Mucosa of stomach (tissue), 1 donor: Measurements from ENCODE around the gene ITM2A.

Source experiments
- H3K27me3 ChIP-seq: one replicate; pipeline ENCODE4 v1.7.0; 2013; ENCODE audit warnings: mild to moderate bottlenecking, low read length; ENCODE audit not compliant: control insufficient read depth, insufficient read depth
- H3K36me3 ChIP-seq: one replicate; pipeline ENCODE4 v1.7.0; 2013; ENCODE audit warnings: low read length; ENCODE audit not compliant: control insufficient read depth, insufficient read depth
- H3K4me1 ChIP-seq: one replicate; pipeline ENCODE4 v1.7.0; 2013; ENCODE audit warnings: mild to moderate bottlenecking, low read length; ENCODE audit not compliant: control insufficient read depth, insufficient read depth
- H3K4me3 ChIP-seq: one replicate; pipeline ENCODE4 v1.7.0; 2013; ENCODE audit warnings: low read length
- H3K9ac ChIP-seq: one replicate; pipeline ENCODE4 v1.7.0; 2013; ENCODE audit warnings: mild to moderate bottlenecking, low read length, moderate library complexity
- H3K9me3 ChIP-seq: one replicate; pipeline ENCODE4 v1.7.0; 2013; ENCODE audit warnings: mild to moderate bottlenecking, low read length, moderate library complexity; ENCODE audit not compliant: control insufficient read depth
- donor health status: Pancreatic carcinoma.

The ITM2A gene

DNA sequence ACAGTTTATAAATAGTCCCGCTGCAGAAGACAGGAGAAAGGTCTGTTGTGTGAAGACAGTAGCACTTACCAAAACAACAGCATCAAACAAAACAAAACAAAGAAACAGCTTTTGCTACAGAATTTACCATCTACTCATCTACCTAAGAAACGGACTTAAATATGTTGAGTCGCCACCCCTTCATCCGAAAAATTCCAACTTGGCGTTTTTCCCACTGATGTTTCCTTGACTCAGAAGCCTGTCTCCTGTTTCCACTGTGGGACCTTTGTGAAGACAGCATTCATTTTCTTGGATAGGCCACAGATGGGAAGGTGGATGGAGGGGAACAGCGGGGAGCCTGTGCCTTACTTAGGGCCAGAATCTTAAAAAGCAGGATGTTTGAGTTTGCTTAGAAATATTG, 1.3 kb upstream of the ITM2A start:
- Histone ChIP-seq H3K4me3 (no peak overlapping the region), H3K36me3 (no peaks in the 10 kb centered on the region), H3K27me3 (peaks cover 6% of the 10 kb centered on the region), H3K9me3 (no peaks in the 10 kb centered on the region), H3K4me1 (no peaks in the 10 kb centered on the region), H3K9ac (no peak overlapping the region)

DNA sequence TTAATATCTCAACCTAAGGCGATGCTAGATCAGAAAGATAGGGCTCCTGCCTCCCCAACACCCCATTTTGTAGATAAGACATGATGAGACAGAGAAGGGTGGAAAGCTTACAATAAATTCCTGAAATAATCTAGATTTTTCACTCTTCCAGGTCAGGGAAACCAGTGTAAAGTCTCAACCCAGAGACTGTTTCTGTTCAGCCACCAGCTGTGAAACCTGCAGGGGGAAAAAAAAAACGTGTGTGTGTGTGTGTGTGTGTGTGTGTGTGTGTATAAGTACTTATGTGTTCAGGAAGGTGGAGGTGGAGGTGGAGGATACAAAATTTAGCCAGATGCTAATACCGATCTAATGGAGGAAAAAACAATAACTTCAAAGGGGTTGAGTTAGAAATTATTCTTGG, 773 bp upstream of the ITM2A start:
- H3K4me3 ChIP-seq = no peak overlapping the region
- no peaks in the 10 kb centered on the region for H3K4me1 ChIP-seq
- H3K9me3 ChIP-seq = no peaks in the 10 kb centered on the region
- H3K27me3 ChIP-seq = peaks cover 6% of the 10 kb centered on the region
- no peak overlapping the region for H3K9ac ChIP-seq
- H3K36me3 ChIP-seq = no peaks in the 10 kb centered on the region

DNA sequence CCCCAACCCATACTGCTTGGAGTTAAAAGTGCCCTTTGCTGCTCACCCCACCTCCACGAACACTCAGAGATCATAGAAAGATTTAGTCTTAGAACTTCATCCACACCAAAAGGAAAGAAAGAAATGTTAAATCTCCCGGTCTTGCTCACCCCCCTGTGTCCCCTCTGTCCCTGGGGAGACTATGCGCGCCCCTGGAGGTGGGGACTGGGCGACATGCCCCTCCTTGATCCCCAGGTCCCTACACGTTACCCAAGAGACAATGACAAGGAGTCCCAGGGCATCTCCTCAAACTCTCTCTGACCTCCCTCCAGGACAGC, 620 bp downstream of the ITM2A start:
- Histone ChIP-seq H3K9me3 (no peaks in the 10 kb centered on the region), H3K36me3 (no peaks in the 10 kb centered on the region), H3K4me1 (no peaks in the 10 kb centered on the region), H3K9ac (no peak overlapping the region), H3K4me3 (no peak overlapping the region), H3K27me3 (peaks cover 6% of the 10 kb centered on the region)

DNA sequence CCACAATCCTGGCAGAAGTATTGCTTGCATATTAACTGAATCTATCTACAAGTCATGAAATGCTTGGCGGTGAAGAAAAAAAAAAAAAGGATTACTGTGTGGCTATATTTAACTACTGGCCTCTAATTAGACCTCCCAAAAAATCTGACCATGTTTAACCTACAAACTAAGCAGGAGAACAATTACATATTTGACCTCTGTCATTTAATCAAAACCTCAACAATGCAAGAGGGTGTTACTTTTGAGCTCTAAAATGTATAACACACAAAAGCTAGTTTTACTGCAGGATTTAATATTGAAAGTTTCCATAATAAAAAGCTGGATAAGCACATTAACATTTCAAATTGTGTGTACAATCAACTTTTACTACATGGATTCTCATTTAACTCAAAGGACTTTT, 1.5 kb downstream of the ITM2A start:
- Histone ChIP-seq H3K4me3 (no peak overlapping the region), H3K4me1 (no peaks in the 10 kb centered on the region), H3K9me3 (no peaks in the 10 kb centered on the region), H3K9ac (no peak overlapping the region), H3K36me3 (no peaks in the 10 kb centered on the region), H3K27me3 (peaks cover 6% of the 10 kb centered on the region)

DNA sequence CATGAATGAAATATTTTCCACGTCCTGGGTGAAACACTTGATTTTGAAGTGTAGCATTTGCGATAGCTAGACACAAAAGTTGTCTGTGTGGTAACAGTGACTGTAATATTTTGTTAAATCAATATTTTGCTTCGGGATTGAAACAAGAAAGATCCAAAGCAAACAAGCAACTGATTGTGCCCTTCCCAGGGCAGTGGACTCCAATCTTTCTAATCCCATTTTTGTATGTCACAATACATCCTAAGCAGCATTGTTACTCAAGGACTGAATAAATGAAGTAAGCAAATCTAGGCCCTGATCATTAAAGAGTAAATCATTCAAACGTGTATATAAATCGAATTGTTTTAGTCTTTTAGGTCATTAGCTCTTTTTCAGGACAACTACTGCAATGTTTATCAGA, 2.8 kb downstream of the ITM2A start:
- Histone ChIP-seq H3K9ac (no peak overlapping the region), H3K4me3 (no peak overlapping the region), H3K9me3 (no peaks in the 10 kb centered on the region), H3K4me1 (no peaks in the 10 kb centered on the region), H3K36me3 (no peaks in the 10 kb centered on the region), H3K27me3 (peaks cover 6% of the 10 kb centered on the region)

DNA sequence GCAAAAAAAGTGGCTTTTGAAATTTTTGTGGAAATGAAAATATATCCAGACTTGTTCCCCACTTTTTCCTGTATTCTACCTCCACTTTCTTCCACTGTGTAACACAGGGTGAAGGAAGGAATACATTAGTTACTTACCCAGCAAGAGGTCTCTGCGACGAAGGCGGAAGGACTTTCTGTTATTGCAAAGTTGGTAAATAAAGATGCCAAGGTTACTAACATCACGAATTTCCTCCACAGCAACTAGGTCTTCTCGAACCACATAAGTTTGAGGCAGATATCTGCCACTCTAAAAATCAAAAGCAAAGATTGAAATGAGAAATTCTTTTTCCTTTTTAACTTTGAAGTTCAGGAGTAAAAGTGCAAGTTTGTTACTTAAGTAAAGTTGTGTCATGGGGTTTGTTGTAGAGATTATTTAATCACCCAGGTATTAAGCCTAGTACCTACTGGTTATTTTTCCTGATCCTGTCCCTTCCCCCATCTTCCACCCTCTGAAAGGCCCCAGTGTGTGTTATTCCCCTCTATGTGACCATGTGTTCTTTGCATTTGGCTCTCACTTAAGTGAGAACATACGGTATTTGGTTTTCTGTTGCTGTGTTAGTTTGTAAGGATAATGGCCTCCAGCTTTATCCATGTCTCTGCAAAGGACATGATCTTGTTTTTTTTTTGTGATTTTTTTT, 5.8 kb downstream of the ITM2A start:
- no peaks in the 10 kb centered on the region for H3K9me3 ChIP-seq
- peaks cover 5% of the 10 kb centered on the region for H3K27me3 ChIP-seq
- no peaks in the 10 kb centered on the region for H3K36me3 ChIP-seq
- H3K4me3 ChIP-seq = no peak overlapping the region
- H3K9ac ChIP-seq = no peak overlapping the region
- no peaks in the 10 kb centered on the region for H3K4me1 ChIP-seq

DNA sequence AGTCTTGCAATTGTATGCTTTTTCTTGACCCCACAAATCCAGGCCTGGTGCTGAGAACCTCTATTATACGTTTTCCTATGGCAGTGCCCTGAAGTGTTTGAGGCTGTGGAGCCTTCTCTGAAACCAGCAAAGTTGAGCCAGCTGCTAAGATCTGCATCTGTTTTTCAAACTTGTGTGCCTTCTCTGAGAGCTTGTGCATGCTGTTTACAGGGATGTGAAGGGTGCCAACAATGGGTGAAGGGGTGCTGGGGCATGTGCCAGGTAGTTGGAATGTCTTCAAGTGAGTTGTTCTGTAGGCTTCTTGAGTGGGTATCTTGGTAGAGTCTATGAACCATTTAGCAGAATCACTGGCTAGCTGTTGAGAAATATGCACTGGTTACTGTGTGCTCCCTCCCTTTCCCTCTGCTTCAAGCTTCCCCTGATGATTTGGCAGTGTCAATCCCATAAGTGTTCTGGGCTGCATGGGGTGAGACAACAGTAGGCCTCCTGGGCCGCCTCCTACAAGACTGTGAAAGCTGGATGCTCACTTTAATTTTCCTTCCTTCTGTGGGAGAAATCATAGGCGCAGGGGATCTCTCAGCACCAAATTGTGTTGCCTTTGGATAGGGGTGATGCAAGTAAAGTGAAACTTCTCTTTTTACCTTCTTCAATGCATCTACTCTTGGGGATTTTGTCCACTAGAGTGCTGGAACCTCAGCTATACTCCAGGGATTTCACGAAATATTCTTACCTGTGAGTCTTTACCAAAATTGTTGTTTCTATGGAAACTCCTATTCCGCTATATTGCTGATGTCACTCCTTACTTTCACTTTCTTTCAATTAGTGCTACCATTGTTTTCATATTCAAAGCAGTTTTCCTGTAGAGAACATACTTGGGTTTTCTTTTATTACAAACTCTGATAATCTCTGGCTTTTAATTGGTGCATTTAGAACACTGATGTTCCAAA, 30.0 kb downstream of the ITM2A start:
- no peak overlapping the region for H3K9ac ChIP-seq
- H3K9me3 ChIP-seq = no peaks in the 10 kb centered on the region
- H3K36me3 ChIP-seq = no peaks in the 10 kb centered on the region
- no peaks in the 10 kb centered on the region for H3K27me3 ChIP-seq
- no peak overlapping the region for H3K4me3 ChIP-seq
- no peaks in the 10 kb centered on the region for H3K4me1 ChIP-seq

DNA sequence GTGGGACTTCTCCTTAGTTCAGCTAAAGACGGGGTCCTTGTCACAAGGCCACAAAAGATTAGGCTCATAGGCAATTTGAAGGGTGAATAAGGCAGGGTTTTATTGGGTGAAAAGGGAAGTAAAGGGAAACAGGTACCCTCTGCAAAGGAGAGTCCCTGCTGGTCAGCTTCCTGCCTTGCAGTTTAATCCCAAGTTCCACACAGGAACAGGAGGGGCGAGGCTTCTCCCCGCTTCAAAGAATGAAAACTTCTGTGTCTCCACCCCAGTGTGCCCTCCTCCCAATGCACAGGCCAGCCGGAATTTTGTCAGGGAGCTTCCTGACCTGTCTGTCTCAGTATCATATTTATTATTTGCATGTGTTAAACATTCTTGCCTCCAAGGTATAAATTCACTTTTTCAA, 37.1 kb downstream of the ITM2A start:
- Histone ChIP-seq H3K27me3 (no peaks in the 10 kb centered on the region), H3K9ac (no peak overlapping the region), H3K4me1 (no peaks in the 10 kb centered on the region), H3K36me3 (no peaks in the 10 kb centered on the region), H3K9me3 (no peaks in the 10 kb centered on the region), H3K4me3 (no peak overlapping the region)

DNA sequence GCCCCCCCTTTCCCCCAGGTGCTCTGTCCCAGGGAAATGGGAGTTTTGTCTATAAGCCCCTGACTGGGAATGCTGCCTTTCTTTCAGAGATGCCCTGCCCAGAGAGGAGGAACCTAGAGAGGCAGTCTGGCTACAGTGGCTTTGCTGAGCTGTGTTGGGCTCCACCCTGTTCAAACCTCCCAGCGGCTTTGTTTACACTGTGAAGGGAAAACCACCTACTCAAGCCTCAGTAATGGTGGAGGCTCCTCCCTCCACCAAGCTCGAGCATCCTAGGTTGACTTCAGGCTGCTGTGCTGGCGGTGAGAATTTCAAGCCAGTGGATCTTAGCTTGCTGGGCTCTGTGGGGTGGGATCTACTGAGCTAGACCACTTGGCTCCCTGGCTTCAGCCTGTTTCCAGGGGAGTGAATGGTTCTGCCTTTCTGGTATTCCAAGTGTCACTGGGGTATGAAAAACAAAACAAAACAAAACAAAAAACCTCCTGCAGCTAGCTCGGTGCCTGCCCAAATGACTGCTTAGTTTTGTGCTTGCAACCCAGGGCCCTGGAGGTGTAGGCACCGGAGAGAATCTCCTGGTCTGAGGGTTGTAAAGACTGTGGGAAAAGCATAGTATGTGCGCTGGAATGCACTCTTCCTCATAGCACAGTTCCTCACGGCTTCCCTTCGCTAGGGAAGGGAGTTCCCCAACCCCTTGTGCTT, 41.7 kb downstream of the ITM2A start:
- H3K27me3 ChIP-seq = no peaks in the 10 kb centered on the region
- no peaks in the 10 kb centered on the region for H3K9me3 ChIP-seq
- H3K4me1 ChIP-seq = no peaks in the 10 kb centered on the region
- no peak overlapping the region for H3K4me3 ChIP-seq
- no peak overlapping the region for H3K9ac ChIP-seq
- no peaks in the 10 kb centered on the region for H3K36me3 ChIP-seq
